Measurements from ENCODE around the gene GMDS.

Gene GMDS

DNA sequence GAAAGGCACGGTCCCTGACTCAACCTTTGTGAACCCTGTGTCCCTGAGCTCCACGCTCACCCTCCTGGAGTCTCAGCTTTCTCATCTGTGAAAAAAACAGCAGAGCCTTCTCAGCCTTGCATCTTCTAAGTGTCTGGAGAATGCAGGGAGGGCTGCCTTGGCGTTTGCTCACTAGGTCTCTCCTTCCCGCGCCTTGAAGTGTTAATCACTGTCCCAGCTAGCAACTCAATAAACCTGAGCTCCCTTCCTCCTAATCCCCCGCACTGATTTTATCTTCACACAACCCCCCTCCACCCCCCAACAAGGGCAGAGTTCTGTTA lies 670.6 kb downstream of the GMDS start:
- Histone ChIP-seq H3K27me3 (ENCODE audit: control insufficient read depth in 2 of 2, insufficient read depth in 2 of 2, low read length in 2 of 2) (peaks cover 0 to 2% of the 10 kb centered on the region in 2 donors), H3K4me1 (ENCODE audit: control insufficient read depth in 2 of 2, insufficient read depth in 2 of 2, low read length in 2 of 2) (no peaks in the 10 kb centered on the region), H3K36me3 (ENCODE audit: control insufficient read depth in 2 of 2, insufficient read depth in 2 of 2, low read length in 2 of 2) (no peaks in the 10 kb centered on the region), H3K27ac (ENCODE audit: low read depth in 2 of 2, low read length in 2 of 2) (no peak overlapping the region), H3K9ac (ENCODE audit: low read depth in 1 of 2, low read length in 2 of 2) (no peak overlapping the region), H3K9me3 (ENCODE audit: control insufficient read depth in 2 of 2, low read length in 2 of 2) (peaks cover 2 to 8% of the 10 kb centered on the region in 2 donors), H3K4me3 (ENCODE audit: low read length in 2 of 2) (no peak overlapping the region)

DNA sequence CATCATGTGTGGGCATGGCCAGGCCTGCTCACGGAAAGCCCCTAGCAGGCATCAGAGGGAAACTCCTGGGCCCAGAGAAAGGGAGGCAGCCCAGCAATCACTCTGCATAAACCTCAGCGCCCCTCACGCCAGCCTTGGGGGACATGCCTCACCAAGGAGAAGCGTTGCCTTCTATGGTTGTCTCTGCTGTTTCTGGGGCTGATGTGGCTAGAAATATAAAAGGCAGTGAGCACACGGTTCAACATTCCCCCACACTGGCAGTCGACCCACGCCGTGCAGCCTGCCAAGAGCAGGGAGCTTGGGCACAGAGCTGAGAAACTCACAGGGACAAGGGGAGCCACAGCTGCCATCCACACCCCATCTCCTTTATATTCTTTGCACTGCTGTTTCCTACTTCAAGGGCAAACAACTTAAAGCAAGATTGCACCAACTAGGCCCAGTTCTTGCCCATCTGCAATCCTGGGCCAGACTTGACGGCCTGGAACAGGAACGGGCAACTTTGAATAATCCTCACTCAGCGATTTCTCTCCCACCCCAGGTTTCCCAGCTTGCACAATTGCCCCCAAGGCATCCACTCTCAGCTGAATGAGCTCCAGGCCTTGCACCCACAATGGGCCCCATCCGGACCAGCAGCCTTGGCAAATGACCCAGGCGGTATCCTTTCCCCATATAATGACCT lies 671.2 kb downstream of the GMDS start:
- no peak overlapping the region for H3K27ac ChIP-seq (ENCODE audit: low read depth in 2 of 2, low read length in 2 of 2)
- peaks cover 2 to 8% of the 10 kb centered on the region in 2 donors for H3K9me3 ChIP-seq (ENCODE audit: control insufficient read depth in 2 of 2, low read length in 2 of 2)
- no peaks in the 10 kb centered on the region for H3K4me1 ChIP-seq (ENCODE audit: control insufficient read depth in 2 of 2, insufficient read depth in 2 of 2, low read length in 2 of 2)
- H3K4me3 ChIP-seq (ENCODE audit: low read length in 2 of 2): no peak overlapping the region
- no peaks in the 10 kb centered on the region for H3K36me3 ChIP-seq (ENCODE audit: control insufficient read depth in 2 of 2, insufficient read depth in 2 of 2, low read length in 2 of 2)
- peaks cover 0 to 2% of the 10 kb centered on the region in 2 donors for H3K27me3 ChIP-seq (ENCODE audit: control insufficient read depth in 2 of 2, insufficient read depth in 2 of 2, low read length in 2 of 2)
- no peak overlapping the region for H3K9ac ChIP-seq (ENCODE audit: low read depth in 1 of 2, low read length in 2 of 2)
